Measurements from ENCODE around the gene MTCH1. TPM values are rescaled to one million over a fixed set of nuclear protein-coding genes. Genes with fewer than 3 reads are reported as not detected.
"Not testable (repeated sequence)": the region's sequence is repeated elsewhere in the genome, so short reads cannot be mapped to it uniquely, and the experiment has no call there.

The MTCH1 gene
- total RNA-seq, 2 donors from 2014 or later, result 160 to 197 TPM

GRCh38 chr6:36955136-36955535 is 30.9 kb downstream of the MTCH1 start:
- H3K9ac ChIP-seq (ENCODE audit: low read depth in 2 of 2, low read length in 2 of 2), result no peak overlapping the region
- TF ChIP-seq CTCF (IDR thresholded peaks at IDR 0.05), result no peak
- no peaks in the 10 kb centered on the region for H3K36me3 ChIP-seq
- no peak overlapping the region for H3K4me3 ChIP-seq
- no peaks in the 10 kb centered on the region for H3K9me3 ChIP-seq
- intact Hi-C loops (cut with DNase I), result no loop called here
- DNase-seq, result no peak
- H3K4me1 ChIP-seq, result no peaks in the 10 kb centered on the region
- no peak overlapping the region for H3K27ac ChIP-seq
- no peaks in the 10 kb centered on the region for H3K27me3 ChIP-seq

- Histone ChIP-seq H3K27me3 (no peaks in the 10 kb centered on the region), H3K9ac (ENCODE audit: low read depth in 2 of 2, low read length in 2 of 2) (no peak within 1 kb of the TSS), H3K4me3 (no peak within 1 kb of the TSS), H3K9me3 (no peaks in the 10 kb centered on the region), H3K36me3 (no peaks in the 10 kb centered on the region), H3K27ac (no peak within 1 kb of the TSS), H3K4me1 (no peaks in the 10 kb centered on the region)
- TF ChIP-seq CTCF (IDR thresholded peaks at IDR 0.05), result no peak
- intact Hi-C loops (cut with DNase I), result no loop called here
- DNase-seq, result no peak
Measured at GRCh38 chr6:36954262-36954931, 31.6 kb downstream of the MTCH1 start, which contains the start of gene PI16. TSS of gene PI16 (plus strand) at chr6:36954738. CDS start at chr6:36954761, 23 bp downstream.

GRCh38 chr6:36953931-36954261 is 32.1 kb downstream of the MTCH1 start:
- no peak overlapping the region for H3K4me3 ChIP-seq
- no peaks in the 10 kb centered on the region for H3K4me1 ChIP-seq
- TF ChIP-seq CTCF (IDR thresholded peaks at IDR 0.05), result no peak
- H3K9me3 ChIP-seq, result no peaks in the 10 kb centered on the region
- no peaks in the 10 kb centered on the region for H3K27me3 ChIP-seq
- H3K36me3 ChIP-seq, result no peaks in the 10 kb centered on the region
- intact Hi-C loops (cut with DNase I), result no loop called here
- no peak for DNase-seq
- H3K27ac ChIP-seq, result no peak overlapping the region
- H3K9ac ChIP-seq (ENCODE audit: low read depth in 2 of 2, low read length in 2 of 2), result no peak overlapping the region

- H3K36me3 ChIP-seq, result no peaks in the 10 kb centered on the region
- no peak overlapping the region for H3K9ac ChIP-seq (ENCODE audit: low read depth in 2 of 2, low read length in 2 of 2)
- no peaks in the 10 kb centered on the region for H3K4me1 ChIP-seq
- no peak overlapping the region for H3K27ac ChIP-seq
- no peak overlapping the region for H3K4me3 ChIP-seq
- DNase-seq, result no peak
- H3K9me3 ChIP-seq, result no peaks in the 10 kb centered on the region
- TF ChIP-seq CTCF (IDR thresholded peaks at IDR 0.05), result no peak
- intact Hi-C loops (cut with DNase I), result no loop called here
- H3K27me3 ChIP-seq, result no peaks in the 10 kb centered on the region
Measured at GRCh38 chr6:36949636-36950035, 36.4 kb downstream of the MTCH1 start.

- H3K4me3 ChIP-seq; H3K9ac ChIP-seq (ENCODE audit: low read depth in 2 of 2, low read length in 2 of 2); DNase-seq; H3K36me3 ChIP-seq; H3K4me1 ChIP-seq; intact Hi-C loops (cut with DNase I); H3K27ac ChIP-seq; H3K27me3 ChIP-seq; H3K9me3 ChIP-seq: not testable (repeated sequence)
Measured at GRCh38 chr6:36949076-36949475, 36.9 kb downstream of the MTCH1 start.

- Histone ChIP-seq H3K9me3 (no peaks in the 10 kb centered on the region), H3K36me3 (no peaks in the 10 kb centered on the region), H3K27me3 (no peaks in the 10 kb centered on the region), H3K27ac (no peak overlapping the region), H3K4me1 (no peaks in the 10 kb centered on the region), H3K9ac (ENCODE audit: low read depth in 2 of 2, low read length in 2 of 2) (no peak overlapping the region), H3K4me3 (no peak overlapping the region)
- no peak for TF ChIP-seq CTCF (IDR thresholded peaks at IDR 0.05)
- intact Hi-C loops (cut with DNase I), result no loop called here
- DNase-seq, result no peak
Measured at GRCh38 chr6:36947570-36948351, 38.2 kb downstream of the MTCH1 start.

Measured in colonic mucosa (tissue), 4 donors.